ENCODE measurements around the gene MED13.

The MED13 gene

DNA sequence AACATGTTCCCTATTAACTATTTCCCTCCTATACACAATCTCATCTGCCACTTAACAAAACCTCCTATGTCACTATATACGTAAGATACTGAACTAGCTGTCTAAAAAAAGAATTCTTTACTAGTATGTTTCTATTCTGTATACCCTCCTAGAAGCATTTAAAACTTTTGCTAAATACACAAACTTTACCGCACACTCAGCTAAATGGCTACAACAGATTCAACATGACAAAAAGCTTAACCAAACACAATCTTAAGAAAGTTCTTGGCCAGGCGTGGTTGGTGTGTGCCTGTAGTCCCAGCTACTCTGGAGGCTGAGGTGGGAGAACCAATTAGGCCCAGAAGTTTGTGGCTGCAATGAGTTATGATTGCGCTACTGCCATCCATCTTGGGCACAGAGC is 20.0 kb downstream of the MED13 start:
- CTCF ChIA-PET = no interaction called here

DNA sequence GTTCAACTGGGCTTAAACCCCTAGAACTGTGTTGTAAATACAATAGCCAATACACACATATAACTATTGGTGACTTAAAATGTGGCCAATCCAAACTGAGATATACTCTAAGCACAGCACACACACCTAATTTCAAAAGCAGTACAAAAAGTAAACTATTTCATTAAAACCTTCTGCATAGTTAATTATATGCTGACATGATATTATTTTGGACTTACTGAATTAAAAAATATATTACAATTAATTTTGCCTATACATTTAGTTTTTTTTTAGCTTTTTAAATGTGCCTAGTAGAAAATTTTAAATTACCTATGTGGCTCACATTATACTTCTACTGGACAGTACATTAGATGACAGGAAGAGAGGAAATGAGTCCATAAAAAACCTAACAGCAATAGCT is 21.5 kb downstream of the MED13 start:
- no peak for DNase-seq (ENCODE audit: low read depth, low spot score)
- ChIA-PET CTCF (no interaction called here), POLR2A (no interaction called here)
- TF ChIP-seq CTCF (IDR thresholded peaks at IDR 0.05; ENCODE audit: insufficient read depth, low read length, missing control alignments) = no peak
- no peak overlapping the region for H3K4me3 ChIP-seq (ENCODE audit: low read depth, low read length)

More for the DNA sequence above, 20.0 kb downstream of the MED13 start:
- no peak for DNase-seq (ENCODE audit: low read depth, low spot score)
- H3K4me3 ChIP-seq (ENCODE audit: low read depth, low read length) = no peak overlapping the region
- POLR2A ChIA-PET = no interaction called here
- TF ChIP-seq CTCF (IDR thresholded peaks at IDR 0.05; ENCODE audit: insufficient read depth, low read length, missing control alignments) = no peak

GRCh38 chr17:62043140-62043539 is 21.9 kb downstream of the MED13 start:
- H3K4me3 ChIP-seq (ENCODE audit: low read depth, low read length) = no peak overlapping the region
- ChIA-PET POLR2A (no interaction called here), CTCF (no interaction called here)
- DNase-seq (ENCODE audit: low read depth, low spot score) = no peak
- no peak for TF ChIP-seq CTCF (IDR thresholded peaks at IDR 0.05; ENCODE audit: insufficient read depth, low read length, missing control alignments)

DNA sequence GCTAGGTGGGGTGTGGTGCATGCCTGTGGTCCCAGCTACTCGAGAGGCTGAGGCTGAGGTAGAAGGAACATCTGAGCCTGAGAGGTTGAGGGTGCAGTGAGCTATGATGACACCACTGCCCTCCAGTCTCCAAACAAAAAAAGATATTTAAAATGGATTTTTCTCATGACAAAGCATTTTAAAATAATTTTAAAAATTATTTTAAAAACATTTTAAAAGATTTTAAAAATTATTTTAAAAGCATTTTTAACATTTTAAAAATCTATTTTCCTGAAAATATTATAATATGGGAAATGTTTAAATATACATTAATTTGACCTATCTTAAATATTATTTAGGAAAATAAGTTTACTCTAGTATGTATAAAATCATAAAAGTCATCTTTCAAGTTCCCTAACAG is 26.8 kb downstream of the MED13 start:
- no peak for DNase-seq (ENCODE audit: low read depth, low spot score)
- POLR2A ChIA-PET = no interaction called here
- H3K4me3 ChIP-seq (ENCODE audit: low read depth, low read length) = no peak overlapping the region
- no peak for TF ChIP-seq CTCF (IDR thresholded peaks at IDR 0.05; ENCODE audit: insufficient read depth, low read length, missing control alignments)
- CTCF ChIA-PET = no interaction called here

DNA sequence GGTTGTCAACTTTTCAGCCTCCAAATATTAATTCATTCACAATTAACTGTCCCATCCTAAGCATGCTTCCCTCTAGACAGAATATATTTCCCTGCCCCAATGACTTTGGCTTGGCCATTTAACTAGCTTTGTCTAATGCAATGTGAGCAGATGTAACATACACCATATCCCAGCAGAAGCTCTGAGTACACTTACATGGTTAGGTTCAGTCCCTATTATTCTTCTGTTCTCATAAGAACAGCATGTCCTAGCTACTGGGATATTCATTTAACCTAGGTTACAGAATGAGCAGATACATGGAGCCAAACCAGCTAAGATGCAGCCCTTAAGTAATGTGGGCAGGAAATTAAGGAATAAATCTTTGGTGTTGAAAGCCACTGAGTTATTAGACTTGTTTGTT is 31.8 kb downstream of the MED13 start:
- DNase-seq (ENCODE audit: low read depth, low spot score) = no peak
- POLR2A ChIA-PET = no interaction called here
- no peak overlapping the region for H3K4me3 ChIP-seq (ENCODE audit: low read depth, low read length)
- no peak for TF ChIP-seq CTCF (IDR thresholded peaks at IDR 0.05; ENCODE audit: insufficient read depth, low read length, missing control alignments)
- CTCF ChIA-PET = interaction anchor here (1.0 to 1.3 kb wide), 2 partner anchors 14 to 91 kb away, joined by 3 read pairs; no protein-coding TSS in a partner anchor

- no peak overlapping the region for H3K4me3 ChIP-seq (ENCODE audit: low read depth, low read length)
- no peak for TF ChIP-seq CTCF (IDR thresholded peaks at IDR 0.05; ENCODE audit: insufficient read depth, low read length, missing control alignments)
- DNase-seq (ENCODE audit: low read depth, low spot score) = no peak
- POLR2A ChIA-PET = no interaction called here
- CTCF ChIA-PET = interaction anchor here (1.0 to 1.3 kb wide), 2 partner anchors 13 to 90 kb away, joined by 3 read pairs; no protein-coding TSS in a partner anchor
Measured at GRCh38 chr17:62032480-62032879, 32.6 kb downstream of the MED13 start.
